ENCODE data around the gene TLE6. TPM values are rescaled to one million over a fixed set of nuclear protein-coding genes. Genes with fewer than 3 reads are reported as not detected.
A peak's percentile ranks its signal among the peaks of the same experiment; 100 is the strongest.

TLE6 gene
- total and polyA plus RNA-seq, 2 experiments from 2014 or later: 35.4 to 42.8 TPM

DNA sequence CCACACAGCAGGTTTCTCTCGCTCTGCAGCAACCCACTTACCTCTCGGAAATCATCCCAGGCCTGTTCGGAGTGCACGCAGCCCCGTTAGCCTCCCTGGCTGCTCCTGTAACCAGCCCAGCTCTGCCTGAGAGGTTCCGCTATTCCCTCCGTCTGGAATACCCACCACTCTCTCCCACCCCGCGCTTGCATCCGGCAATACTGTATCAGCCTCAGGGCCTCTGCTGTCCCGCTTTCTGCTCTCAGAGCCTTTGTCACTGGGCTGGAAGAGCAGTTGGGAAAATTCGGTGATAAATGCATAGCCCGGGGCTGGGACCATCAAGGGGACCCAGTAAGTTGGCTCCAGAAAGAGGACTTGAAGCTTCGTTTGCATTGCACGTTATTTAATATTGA, 759 bp upstream of the TLE6 start:
- H3K4me3 ChIP-seq: peak overlapping the region; percentile 40
- H3K27ac ChIP-seq: no peak overlapping the region
- H3K9me3 ChIP-seq (ENCODE audit: low read depth): no peaks in the 10 kb centered on the region
- H3K4me1 ChIP-seq (ENCODE audit: low read depth): peaks cover 17% of the 10 kb centered on the region
- no peaks in the 10 kb centered on the region for H3K27me3 ChIP-seq
- H3K36me3 ChIP-seq: no peaks in the 10 kb centered on the region
- TF ChIP-seq CTCF (IDR thresholded peaks at IDR 0.05; ENCODE audit: low read depth, low read length): no peak
- peak in 1 of 2 donors; percentile 38 for DNase-seq (ENCODE audit: low read depth in 1 of 2, low spot score in 1 of 2)

GRCh38 chr19:2977746-2978138, 378 bp downstream of the TLE6 start:
- Histone ChIP-seq H3K27ac (peak overlapping the region; percentile 53), H3K36me3 (no peaks in the 10 kb centered on the region), H3K4me3 (peak overlapping the region; percentile 19), H3K4me1 (ENCODE audit: low read depth) (peaks cover 20% of the 10 kb centered on the region), H3K27me3 (no peaks in the 10 kb centered on the region), H3K9me3 (ENCODE audit: low read depth) (no peaks in the 10 kb centered on the region)
- DNase-seq (ENCODE audit: low read depth in 1 of 2, low spot score in 1 of 2): no peak
- no peak for TF ChIP-seq CTCF (IDR thresholded peaks at IDR 0.05; ENCODE audit: low read depth, low read length)

- no peak for TF ChIP-seq CTCF (IDR thresholded peaks at IDR 0.05; ENCODE audit: low read depth, low read length)
These were observed 903 bp downstream of the TLE6 start for GRCh38 chr19:2978166-2978767.

DNA sequence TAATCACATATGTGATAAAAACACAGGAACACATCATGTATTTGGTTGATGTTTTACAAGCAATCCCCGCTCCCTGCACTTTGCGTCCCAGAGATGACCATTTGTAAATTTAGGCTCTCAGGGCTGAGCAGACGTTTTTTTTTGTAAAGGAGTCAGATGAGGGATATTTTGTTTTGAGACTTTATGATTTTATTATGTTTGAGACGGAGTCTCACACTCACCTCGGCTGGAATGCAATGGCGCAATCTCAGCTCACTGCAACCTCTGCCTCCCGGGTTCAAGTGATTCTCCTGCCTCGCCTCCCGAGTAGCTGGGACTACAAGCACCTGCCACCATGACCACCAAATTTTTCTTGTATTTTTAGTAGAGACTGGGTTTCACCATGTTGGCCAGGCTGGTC, 1.4 kb downstream of the TLE6 start:
- no peak for DNase-seq (ENCODE audit: low read depth in 1 of 2, low spot score in 1 of 2)
- H3K36me3 ChIP-seq: no peaks in the 10 kb centered on the region
- H3K9me3 ChIP-seq (ENCODE audit: low read depth): no peaks in the 10 kb centered on the region
- H3K27me3 ChIP-seq: no peaks in the 10 kb centered on the region
- peak overlapping the region; percentile 53 for H3K27ac ChIP-seq
- TF ChIP-seq CTCF (IDR thresholded peaks at IDR 0.05; ENCODE audit: low read depth, low read length): no peak
- no peak overlapping the region for H3K4me3 ChIP-seq
- H3K4me1 ChIP-seq (ENCODE audit: low read depth): peaks cover 29% of the 10 kb centered on the region

More at GRCh38 chr19:2978166-2978767, 903 bp downstream of the TLE6 start:
- H3K4me1 ChIP-seq (ENCODE audit: low read depth): peaks cover 25% of the 10 kb centered on the region
- no peaks in the 10 kb centered on the region for H3K36me3 ChIP-seq
- no peaks in the 10 kb centered on the region for H3K27me3 ChIP-seq
- no peak for DNase-seq (ENCODE audit: low read depth in 1 of 2, low spot score in 1 of 2)
- peak overlapping the region; percentile 53 for H3K27ac ChIP-seq
- peak overlapping the region; percentile 19 for H3K4me3 ChIP-seq
- H3K9me3 ChIP-seq (ENCODE audit: low read depth): no peaks in the 10 kb centered on the region

GRCh38 chr19:2981898-2982297, 4.5 kb downstream of the TLE6 start:
- no peaks in the 10 kb centered on the region for H3K27me3 ChIP-seq
- H3K36me3 ChIP-seq: no peaks in the 10 kb centered on the region
- no peak overlapping the region for H3K4me3 ChIP-seq
- H3K27ac ChIP-seq: no peak overlapping the region
- no peak for TF ChIP-seq CTCF (IDR thresholded peaks at IDR 0.05; ENCODE audit: low read depth, low read length)
- H3K4me1 ChIP-seq (ENCODE audit: low read depth): peaks cover 32% of the 10 kb centered on the region
- H3K9me3 ChIP-seq (ENCODE audit: low read depth): no peaks in the 10 kb centered on the region
- DNase-seq (ENCODE audit: low read depth in 1 of 2, low spot score in 1 of 2): no peak
